Endodermal cell (in vitro differentiated cells): ENCODE measurements around the gene MLLT1. TPM values are rescaled to one million over a fixed set of nuclear protein-coding genes. Genes with fewer than 3 reads are reported as not detected.

ENCODE experiments used
- DNase-seq: peaks from one replicate; pipeline ENCODE4 v3.0.0-alpha.2; 2017
- H3K27ac ChIP-seq: 2 replicates; pipeline ENCODE4 v1.5.1; 2013; ENCODE audit warnings: mild to moderate bottlenecking, low read depth, low read length, moderate library complexity
- H3K27me3 ChIP-seq: 2 replicates; pipeline ENCODE4 v1.6.1; 2013; ENCODE audit warnings: mild to moderate bottlenecking, low read length, moderate library complexity; ENCODE audit not compliant: insufficient read depth, control insufficient read depth, poor library complexity, severe bottlenecking
- H3K36me3 ChIP-seq: 2 replicates; pipeline ENCODE4 v1.7.0; 2013; ENCODE audit warnings: mild to moderate bottlenecking, low read length, moderate library complexity; ENCODE audit not compliant: control insufficient read depth, insufficient read depth
- H3K4me1 ChIP-seq: one replicate; pipeline ENCODE4 v1.7.0; 2013; ENCODE audit warnings: low read length; ENCODE audit not compliant: control insufficient read depth, insufficient read depth
- H3K4me3 ChIP-seq: 2 replicates; pipeline ENCODE4 v1.5.1; 2013; ENCODE audit warnings: mild to moderate bottlenecking, low read length, moderate library complexity
- H3K9ac ChIP-seq: 2 replicates; pipeline ENCODE4 v1.6.1; 2013; ENCODE audit warnings: mild to moderate bottlenecking, low read length, moderate library complexity; ENCODE audit not compliant: poor library complexity, severe bottlenecking; ENCODE audit errors: extremely low read depth
- H3K9me3 ChIP-seq: 2 replicates; pipeline ENCODE4 v1.6.1; 2013; ENCODE audit warnings: mild to moderate bottlenecking, low read length, moderate library complexity; ENCODE audit not compliant: control insufficient read depth
- H3K27ac Mint-ChIP-seq: 2 replicates; pipeline ENCODE4 v1.8.0; 2020; ENCODE audit warnings: mixed read lengths
- H3K27me3 Mint-ChIP-seq: 2 replicates; pipeline ENCODE4 v1.8.0; 2021; ENCODE audit warnings: mild to moderate bottlenecking, mixed read lengths; ENCODE audit not compliant: insufficient read depth
- H3K36me3 Mint-ChIP-seq: 2 replicates; pipeline ENCODE4 v1.8.0; 2020; ENCODE audit warnings: low read depth, mixed read lengths
- H3K4me1 Mint-ChIP-seq: 2 replicates; pipeline ENCODE4 v1.8.0; 2020; ENCODE audit warnings: mixed read lengths
- H3K4me3 Mint-ChIP-seq: 2 replicates; pipeline ENCODE4 v1.8.0; 2020; ENCODE audit warnings: mild to moderate bottlenecking, moderate library complexity, mixed read lengths
- H3K9me3 Mint-ChIP-seq: 2 replicates; pipeline ENCODE4 v1.8.0; 2020; ENCODE audit warnings: mild to moderate bottlenecking, mixed read lengths
- CTCF ChIP-seq: fragments of 200-600 bp; sonication (generic); conservative IDR thresholded peaks from 2 replicates; pipeline ENCODE4 v1.5.0; 2021; ENCODE audit warnings: antibody characterized with exemption, mild to moderate bottlenecking
- WGBS, 2 experiments: methylation state at CpG; one replicate each; pipeline versions ENCODE4 v1.1.5 to v1.1.7; 2013; ENCODE audit warnings: missing lambda C conversion rate in 2 of 2, mixed read lengths in 1 of 2; ENCODE audit not compliant: insufficient coverage in 1 of 2, insufficient read length in 1 of 2; 5-methylcytosine and 5-hydroxymethylcytosine counted together
- total RNA-seq, 2 donors: library from RNA; stranded (reverse); fragmentation: NEBNext Ultra II Directional in 1 of 2; extraction: Animal tissue kit (Norgen Biotek cat#: 25700) in 1 of 2; gene quantifications; 2 replicates in 1 of 2; 3 replicates in 1 of 2; pipeline ENCODE4 v1.2.1, GENCODE V29; 2021

The MLLT1 gene
- total RNA-seq, 2 donors from 2014 or later: 50.1 to 51.8 TPM

GRCh38 chr19:6263306-6263705 lies 16.5 kb downstream of the MLLT1 start:
- Mint-ChIP-seq H3K4me1 (no peaks in the 10 kb centered on the region), H3K27ac (peak overlapping the region; percentile 19)
- no peak for DNase-seq

GRCh38 chr19:6262519-6262918 lies 17.3 kb downstream of the MLLT1 start:
- Mint-ChIP-seq H3K9me3 (no peaks in the 10 kb centered on the region), H3K27ac (no peak overlapping the region), H3K27me3 (no peaks in the 10 kb centered on the region), H3K36me3 (peaks cover 62% of the 10 kb centered on the region), H3K4me1 (no peaks in the 10 kb centered on the region), H3K4me3 (no peak overlapping the region)
- Histone ChIP-seq H3K4me3 (no peak overlapping the region), H3K27me3 (no peaks in the 10 kb centered on the region), H3K9ac (no peak overlapping the region), H3K36me3 (peaks cover 73% of the 10 kb centered on the region), H3K4me1 (no peaks in the 10 kb centered on the region), H3K27ac (no peak overlapping the region), H3K9me3 (no peaks in the 10 kb centered on the region)
- no peak for TF ChIP-seq CTCF
- no peak for DNase-seq
- 95 to 98% methylated on average over 7 to 11 of the region's 11 CpGs for WGBS, 2 experiments

More at GRCh38 chr19:6263306-6263705, 16.5 kb downstream of the MLLT1 start:
- Histone ChIP-seq H3K36me3 (peaks cover 73% of the 10 kb centered on the region), H3K4me1 (no peaks in the 10 kb centered on the region), H3K9ac (no peak overlapping the region), H3K4me3 (no peak overlapping the region), H3K27me3 (no peaks in the 10 kb centered on the region), H3K9me3 (no peaks in the 10 kb centered on the region), H3K27ac (no peak overlapping the region)
- no peaks in the 10 kb centered on the region for H3K27me3 Mint-ChIP-seq
- H3K9me3 Mint-ChIP-seq: no peaks in the 10 kb centered on the region
- H3K36me3 Mint-ChIP-seq: peaks cover 62% of the 10 kb centered on the region
- H3K4me3 Mint-ChIP-seq: no peak overlapping the region
- 92 to 95% methylated on average over 7 to 11 of the region's 12 CpGs for WGBS, 2 experiments
- no peak for TF ChIP-seq CTCF

- Histone ChIP-seq H3K4me1 (no peaks in the 10 kb centered on the region), H3K27ac (no peak overlapping the region), H3K9ac (no peak overlapping the region), H3K9me3 (no peaks in the 10 kb centered on the region), H3K36me3 (peaks cover 71% of the 10 kb centered on the region), H3K4me3 (no peak overlapping the region), H3K27me3 (no peaks in the 10 kb centered on the region)
- no peak for DNase-seq
- Mint-ChIP-seq H3K9me3 (no peaks in the 10 kb centered on the region), H3K36me3 (peaks cover 65% of the 10 kb centered on the region), H3K27ac (no peak overlapping the region), H3K4me3 (no peak overlapping the region), H3K27me3 (no peaks in the 10 kb centered on the region), H3K4me1 (no peaks in the 10 kb centered on the region)
- TF ChIP-seq CTCF: no peak
- WGBS, 2 experiments: 85 to 91% methylated on average over 13 to 15 of the region's 15 CpGs
Measured at GRCh38 chr19:6261883-6262282, 17.9 kb downstream of the MLLT1 start.
